A549 treated with AZD2906 at 1 μM for 4 hours (cell line): ENCODE data around the gene SOX2. TPM values are rescaled to one million over a fixed set of nuclear protein-coding genes. Genes with fewer than 3 reads are reported as not detected.

Experiments
- total RNA-seq: library from RNA; stranded (reverse); fragments of 200-300 nt; extraction: Qiagen RNA extraction; gene quantifications from 5 replicates; pipeline ENCODE4 v1.2.3, GENCODE V29; 2022

SOX2 gene
- total RNA-seq, result 0.38 to 0.58 TPM (median 0.44 TPM) in 5 replicates

DNA sequence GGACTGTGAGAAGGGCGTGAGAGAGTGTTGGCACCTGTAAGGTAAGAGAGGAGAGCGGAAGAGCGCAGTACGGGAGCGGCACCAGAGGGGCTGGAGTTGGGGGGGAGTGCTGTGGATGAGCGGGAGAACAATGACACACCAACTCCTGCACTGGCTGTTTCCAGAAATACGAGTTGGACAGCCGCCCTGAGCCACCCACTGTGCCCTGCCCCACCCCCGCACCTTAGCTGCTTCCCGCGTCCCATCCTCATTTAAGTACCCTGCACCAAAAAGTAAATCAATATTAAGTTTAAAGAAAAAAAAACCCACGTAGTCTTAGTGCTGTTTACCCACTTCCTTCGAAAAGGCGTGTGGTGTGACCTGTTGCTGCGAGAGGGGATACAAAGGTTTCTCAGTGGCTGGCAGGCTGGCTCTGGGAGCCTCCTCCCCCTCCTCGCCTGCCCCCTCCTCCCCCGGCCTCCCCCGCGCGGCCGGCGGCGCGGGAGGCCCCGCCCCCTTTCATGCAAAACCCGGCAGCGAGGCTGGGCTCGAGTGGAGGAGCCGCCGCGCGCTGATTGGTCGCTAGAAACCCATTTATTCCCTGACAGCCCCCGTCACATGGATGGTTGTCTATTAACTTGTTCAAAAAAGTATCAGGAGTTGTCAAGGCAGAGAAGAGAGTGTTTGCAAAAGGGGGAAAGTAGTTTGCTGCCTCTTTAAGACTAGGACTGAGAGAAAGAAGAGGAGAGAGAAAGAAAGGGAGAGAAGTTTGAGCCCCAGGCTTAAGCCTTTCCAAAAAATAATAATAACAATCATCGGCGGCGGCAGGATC lies at the start of gene SOX2:
TSS of gene SOX2 (plus strand) at position 601 of the 811 bp plus-strand sequence. CDS start 436 bp downstream, outside the sequence.

